Coronary artery (tissue), 2 donors: ENCODE data around the gene OR2Y1.
A peak's percentile ranks its signal among the peaks of the same experiment; 100 is the strongest.
"Not testable (repeated sequence)": the region's sequence is repeated elsewhere in the genome, so short reads cannot be mapped to it uniquely, and the experiment has no call there.

Experiments used
- DNase-seq: peaks from one replicate; pipeline ENCODE4 v3.0.0-alpha.2; 2017; ENCODE audit warnings: low spot score
- H3K27ac ChIP-seq, 2 donors: fragments of 200-600 bp; sonication (generic); one replicate each; pipeline ENCODE4 v1.5.1; 2016 to 2019
- H3K4me3 ChIP-seq: fragments of 200-600 bp; sonication (generic); 2 replicates; pipeline ENCODE4 v1.5.1; 2016; ENCODE audit warnings: mild to moderate bottlenecking, moderate library complexity
- TF ChIP-seq, protein P1 (sequence below): fragments of 200-600 bp; sonication (generic); IDR thresholded peaks from one replicate; pipeline ENCODE4 v1.5.1; 2019; ENCODE audit warnings: antibody characterized with exemption

The OR2Y1 gene

DNA sequence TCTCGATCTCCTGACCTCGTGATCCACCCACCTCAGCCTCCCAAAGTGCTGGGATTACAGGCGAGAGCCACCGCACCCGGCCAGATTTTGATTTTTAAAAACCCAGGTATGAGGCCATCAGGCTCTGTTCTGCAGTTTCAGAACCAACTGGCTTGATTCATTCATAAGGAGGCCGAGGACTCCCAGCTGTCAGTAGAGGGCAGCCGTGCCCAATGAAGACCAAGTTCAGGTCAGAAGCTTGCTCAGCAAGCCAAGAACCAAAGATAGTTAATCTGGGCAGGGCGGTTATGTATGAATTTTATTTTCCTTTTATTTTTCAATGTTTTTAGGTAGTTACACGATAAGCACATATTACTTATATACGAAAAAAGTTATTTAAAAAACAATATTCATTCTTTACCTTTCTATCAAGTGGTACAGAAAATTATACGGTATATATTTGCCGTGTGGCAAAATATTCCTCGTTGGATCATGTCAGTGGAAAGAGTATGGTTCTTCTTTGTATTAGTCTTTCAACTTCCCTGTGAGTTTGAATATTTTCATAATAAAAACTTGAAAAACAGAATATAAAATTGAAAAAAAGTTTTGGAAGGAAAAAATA is 44.7 kb upstream of the OR2Y1 start:
- Histone ChIP-seq H3K27ac (peak overlapping the region; percentile 76 to 86), H3K4me3 (peak overlapping the region; percentile 34)
- no peak for DNase-seq
- TF ChIP-seq, protein P1, sequence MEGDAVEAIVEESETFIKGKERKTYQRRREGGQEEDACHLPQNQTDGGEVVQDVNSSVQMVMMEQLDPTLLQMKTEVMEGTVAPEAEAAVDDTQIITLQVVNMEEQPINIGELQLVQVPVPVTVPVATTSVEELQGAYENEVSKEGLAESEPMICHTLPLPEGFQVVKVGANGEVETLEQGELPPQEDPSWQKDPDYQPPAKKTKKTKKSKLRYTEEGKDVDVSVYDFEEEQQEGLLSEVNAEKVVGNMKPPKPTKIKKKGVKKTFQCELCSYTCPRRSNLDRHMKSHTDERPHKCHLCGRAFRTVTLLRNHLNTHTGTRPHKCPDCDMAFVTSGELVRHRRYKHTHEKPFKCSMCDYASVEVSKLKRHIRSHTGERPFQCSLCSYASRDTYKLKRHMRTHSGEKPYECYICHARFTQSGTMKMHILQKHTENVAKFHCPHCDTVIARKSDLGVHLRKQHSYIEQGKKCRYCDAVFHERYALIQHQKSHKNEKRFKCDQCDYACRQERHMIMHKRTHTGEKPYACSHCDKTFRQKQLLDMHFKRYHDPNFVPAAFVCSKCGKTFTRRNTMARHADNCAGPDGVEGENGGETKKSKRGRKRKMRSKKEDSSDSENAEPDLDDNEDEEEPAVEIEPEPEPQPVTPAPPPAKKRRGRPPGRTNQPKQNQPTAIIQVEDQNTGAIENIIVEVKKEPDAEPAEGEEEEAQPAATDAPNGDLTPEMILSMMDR, result peak; percentile 66

DNA sequence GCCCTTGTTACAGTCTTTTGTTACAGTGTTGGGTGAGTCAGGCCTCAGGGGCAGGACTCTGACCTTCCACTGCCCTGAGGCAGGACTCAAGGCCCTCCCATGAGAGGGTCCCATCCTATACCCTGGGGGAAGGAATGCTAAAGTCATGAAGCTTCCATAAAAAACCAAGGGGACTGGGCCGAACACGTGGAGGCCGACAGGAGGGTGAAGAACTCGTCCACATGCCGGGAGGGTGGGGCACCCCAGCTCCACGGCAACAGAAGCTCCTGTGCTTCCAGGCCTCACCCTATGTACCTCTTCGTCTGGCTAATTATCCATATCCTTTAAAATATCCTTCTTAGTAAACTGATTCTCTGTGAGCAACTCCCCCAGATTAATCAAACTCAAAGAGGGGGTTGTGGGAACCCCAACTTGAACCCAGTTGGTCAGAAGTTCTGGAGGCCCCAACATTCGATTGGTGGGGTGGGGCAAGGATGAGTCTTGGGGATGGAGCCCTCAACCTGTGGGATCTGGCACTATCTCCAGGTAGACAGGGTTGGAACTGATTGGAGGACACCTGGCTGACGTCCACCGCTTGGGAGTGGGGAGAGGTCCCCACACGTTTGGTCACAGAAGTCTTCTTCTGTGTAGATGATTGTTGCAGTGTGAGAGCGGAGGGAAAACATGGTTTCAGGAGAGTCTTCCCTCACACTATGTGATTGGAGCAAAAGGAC is 43.6 kb upstream of the OR2Y1 start:
- no peak for DNase-seq
- TF ChIP-seq, protein P1, result no peak
- Histone ChIP-seq H3K4me3 (no peak overlapping the region), H3K27ac (no peak overlapping the region)

DNA sequence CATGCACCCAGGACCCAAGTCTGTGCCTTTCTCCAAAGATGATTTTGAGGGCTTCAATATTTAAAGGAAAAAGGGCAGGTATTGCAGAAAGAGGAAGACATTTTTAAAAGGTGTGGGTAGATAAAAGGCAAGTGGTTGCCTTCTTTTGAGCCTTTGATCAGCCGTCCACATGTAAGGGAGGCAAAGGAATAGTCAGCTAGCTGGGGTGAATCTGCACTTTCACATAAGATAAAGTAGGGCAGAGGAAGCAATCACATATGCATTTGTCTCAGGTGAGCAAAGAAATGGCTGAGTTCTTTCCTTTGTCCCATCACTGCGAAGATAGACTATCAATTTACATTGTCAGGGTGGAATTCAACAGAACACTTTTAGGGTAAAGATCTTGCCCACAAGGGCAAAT is 42.9 kb upstream of the OR2Y1 start:
- DNase-seq, result no peak
- H3K27ac ChIP-seq, result no peak overlapping the region
- H3K4me3 ChIP-seq, result no peak overlapping the region
- TF ChIP-seq, protein P1, result no peak

DNA sequence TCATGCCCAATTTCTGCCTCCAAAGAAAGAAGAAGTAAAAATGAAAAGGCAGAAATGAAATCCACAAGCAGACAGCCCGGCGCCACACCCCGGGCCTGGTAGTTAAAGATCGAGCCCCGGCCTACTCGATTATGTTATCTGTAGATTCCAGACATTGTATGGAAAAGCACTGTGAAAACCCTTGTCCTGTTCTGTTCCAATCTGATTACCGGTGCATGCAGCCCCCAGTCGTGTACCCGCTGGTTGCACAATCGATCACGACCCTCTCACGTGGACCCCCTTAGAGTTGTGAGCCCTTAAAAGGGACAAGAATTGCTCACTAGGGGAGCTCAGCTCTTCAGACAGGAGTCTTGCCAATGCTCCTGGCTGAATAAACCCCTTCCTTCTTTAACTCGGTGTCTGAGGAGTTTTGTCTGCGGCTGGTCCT is 42.1 kb upstream of the OR2Y1 start:
- not testable (repeated sequence) for DNase-seq, H3K4me3 ChIP-seq

DNA sequence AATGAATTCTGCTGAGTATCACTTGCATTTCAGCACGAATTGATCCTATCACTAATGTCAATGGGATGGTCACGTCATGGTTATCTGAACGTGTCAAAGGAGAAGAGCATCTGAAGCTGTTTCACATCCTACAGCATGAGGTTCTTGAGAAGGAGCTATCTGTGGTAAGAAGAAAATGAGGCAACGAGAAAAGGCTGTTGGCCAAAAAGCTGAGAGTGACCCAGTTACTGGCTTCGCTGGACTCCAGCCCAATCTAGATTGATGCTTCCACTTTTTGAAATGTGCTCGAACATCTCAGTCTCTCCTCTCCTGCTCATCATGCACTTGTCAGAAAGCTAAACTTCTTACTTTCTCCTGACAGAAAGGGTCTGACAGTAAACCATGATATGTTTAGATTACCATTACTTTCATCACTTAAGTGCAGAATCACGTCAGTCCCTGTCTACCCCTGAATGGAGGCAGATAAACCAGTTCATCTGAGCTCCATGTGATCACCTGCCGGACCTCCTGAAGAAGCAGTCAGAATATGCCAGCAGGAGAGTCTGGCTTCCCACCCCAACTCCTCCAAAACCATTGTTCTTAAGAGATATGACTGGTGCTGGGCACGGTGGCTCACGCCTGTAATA is 40.2 kb upstream of the OR2Y1 start:
- H3K27ac ChIP-seq, result no peak overlapping the region
- TF ChIP-seq, protein P1, result no peak

More for the DNA sequence above, 42.1 kb upstream of the OR2Y1 start:
- not testable (repeated sequence) for H3K27ac ChIP-seq

DNA sequence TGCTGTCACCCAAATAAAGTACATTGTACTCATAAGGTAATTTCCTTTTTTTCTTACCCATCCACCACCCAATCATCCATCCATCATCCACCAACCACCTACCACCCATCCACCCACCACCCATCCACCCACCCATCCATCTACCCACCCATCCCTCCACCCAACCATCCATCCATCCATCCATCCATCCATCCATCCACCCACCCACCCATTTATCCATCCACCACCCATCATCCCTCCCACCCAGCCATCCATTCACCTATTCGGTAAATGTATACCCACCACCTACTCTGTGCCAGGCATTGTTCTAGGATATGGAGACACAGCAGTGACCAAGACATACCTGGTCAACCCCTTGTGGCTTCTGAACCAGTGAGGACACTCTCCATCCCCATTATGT is 37.6 kb upstream of the OR2Y1 start:
- DNase-seq, result no peak
- TF ChIP-seq, protein P1, result no peak
- no peak overlapping the region for H3K27ac ChIP-seq
- no peak overlapping the region for H3K4me3 ChIP-seq

More for the DNA sequence above, 40.2 kb upstream of the OR2Y1 start:
- DNase-seq, result no peak
- no peak overlapping the region for H3K4me3 ChIP-seq

DNA sequence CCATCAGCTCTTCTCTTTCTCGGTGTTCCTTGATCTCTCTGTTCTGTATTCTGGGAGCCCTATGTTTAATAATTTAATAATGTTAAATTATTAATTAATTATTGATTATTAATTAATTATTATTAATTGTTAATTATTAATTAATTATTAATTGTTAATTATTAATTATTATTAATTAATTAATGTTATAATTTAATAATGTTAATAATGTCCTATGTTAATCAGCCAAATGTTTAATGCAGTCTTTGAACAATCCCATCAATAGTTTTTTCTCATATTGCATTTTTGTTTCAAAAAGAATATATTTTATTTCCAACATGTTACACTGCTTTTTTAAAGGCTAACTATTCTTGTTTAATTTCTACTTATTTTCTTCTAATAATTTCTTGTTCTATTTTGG is 36.5 kb upstream of the OR2Y1 start:
- Histone ChIP-seq H3K4me3 (no peak overlapping the region), H3K27ac (no peak overlapping the region)
- DNase-seq, result no peak
- TF ChIP-seq, protein P1, result no peak
